ENCODE results near the gene HELB. TPM values are rescaled to one million over a fixed set of nuclear protein-coding genes. Genes with fewer than 3 reads are reported as not detected.

Gene HELB
- polyA plus RNA-seq, 1 experiment, result 0.61 TPM

- no peak for DNase-seq (ENCODE audit: low read depth)
- no peak for TF ChIP-seq CTCF (IDR thresholded peaks at IDR 0.05; ENCODE audit: insufficient read depth, low read depth, low read length)
- ChIA-PET POLR2A (no interaction called here), CTCF (interaction anchor here (1.1 to 1.8 kb wide), 3 partner anchors 11 to 339 kb away, joined by 3 to 7 read pairs (median 3); no protein-coding TSS in a partner anchor)
- H3K36me3 ChIP-seq (ENCODE audit: control insufficient read depth, insufficient read depth, low read length), result no peaks in the 10 kb centered on the region
- no peak overlapping the region for H3K4me3 ChIP-seq (ENCODE audit: low read depth, low read length)
- H3K27me3 ChIP-seq (ENCODE audit: control insufficient read depth, insufficient read depth, low read length), result no peaks in the 10 kb centered on the region; the same call in none of the 2 replicates
These were observed 59.4 kb downstream of the HELB start for GRCh38 chr12:66361703-66362102.

GRCh38 chr12:66365718-66366490 is 63.6 kb downstream of the HELB start:
- no peak for TF ChIP-seq CTCF (IDR thresholded peaks at IDR 0.05; ENCODE audit: insufficient read depth, low read depth, low read length)
- no peak overlapping the region for H3K4me3 ChIP-seq (ENCODE audit: low read depth, low read length)
- no peak for DNase-seq (ENCODE audit: low read depth)
- POLR2A ChIA-PET, result no interaction called here
- no peaks in the 10 kb centered on the region for H3K36me3 ChIP-seq (ENCODE audit: control insufficient read depth, insufficient read depth, low read length)
- CTCF ChIA-PET, result interaction anchor here (1.5 kb wide), 1 partner anchor 43 kb away, joined by 5 read pairs; no protein-coding TSS in a partner anchor
- H3K27me3 ChIP-seq (ENCODE audit: control insufficient read depth, insufficient read depth, low read length), result no peaks in the 10 kb centered on the region; the same call in 1 of the 2 replicates

GRCh38 chr12:66367015-66367667 is 64.8 kb downstream of the HELB start:
- H3K4me3 ChIP-seq (ENCODE audit: low read depth, low read length), result no peak overlapping the region
- DNase-seq (ENCODE audit: low read depth), result no peak
- ChIA-PET CTCF (interaction anchor here (0.9 to 1.5 kb wide), 3 partner anchors 15 to 97 kb away, joined by 3 to 5 read pairs (median 4); no protein-coding TSS in a partner anchor), POLR2A (no interaction called here)
- TF ChIP-seq CTCF (IDR thresholded peaks at IDR 0.05; ENCODE audit: insufficient read depth, low read depth, low read length), result no peak
- no peaks in the 10 kb centered on the region; the same call in 1 of the 2 replicates for H3K27me3 ChIP-seq (ENCODE audit: control insufficient read depth, insufficient read depth, low read length)
- H3K36me3 ChIP-seq (ENCODE audit: control insufficient read depth, insufficient read depth, low read length), result no peaks in the 10 kb centered on the region

- ChIA-PET CTCF (interaction anchor here (0.6 kb wide), 1 partner anchor 102 kb away, joined by 3 read pairs; no protein-coding TSS in a partner anchor), POLR2A (no interaction called here)
- no peak for TF ChIP-seq CTCF (IDR thresholded peaks at IDR 0.05; ENCODE audit: insufficient read depth, low read depth, low read length)
- Histone ChIP-seq H3K4me3 (ENCODE audit: low read depth, low read length) (no peak overlapping the region), H3K36me3 (ENCODE audit: control insufficient read depth, insufficient read depth, low read length) (no peaks in the 10 kb centered on the region), H3K27me3 (ENCODE audit: control insufficient read depth, insufficient read depth, low read length) (no peaks in the 10 kb centered on the region)
- no peak for DNase-seq (ENCODE audit: low read depth)
These were observed 69.7 kb downstream of the HELB start for GRCh38 chr12:66371982-66372381.

GRCh38 chr12:66375560-66375959 is 73.3 kb downstream of the HELB start:
- ChIA-PET POLR2A (no interaction called here), CTCF (interaction anchor here (1.8 kb wide), 1 partner anchor 20 kb away, joined by 3 read pairs; no protein-coding TSS in a partner anchor)
- no peak overlapping the region for H3K4me3 ChIP-seq (ENCODE audit: low read depth, low read length)
- no peak for TF ChIP-seq CTCF (IDR thresholded peaks at IDR 0.05; ENCODE audit: insufficient read depth, low read depth, low read length)
- H3K36me3 ChIP-seq (ENCODE audit: control insufficient read depth, insufficient read depth, low read length), result no peaks in the 10 kb centered on the region
- H3K27me3 ChIP-seq (ENCODE audit: control insufficient read depth, insufficient read depth, low read length), result no peaks in the 10 kb centered on the region
- no peak for DNase-seq (ENCODE audit: low read depth)

Measured in BJ (cell line).